D721Med (cell line): ENCODE measurements around the gene GLYATL1.
"Not testable (repeated sequence)": the region's sequence is repeated elsewhere in the genome, so short reads cannot be mapped to it uniquely, and the experiment has no call there.

Experiments
- DNase-seq: peaks from one replicate; pipeline ENCODE4 v3.0.0; 2011; ENCODE audit warnings: low spot score; ENCODE audit not compliant: insufficient read length
- FAIRE-seq: peaks from 2 replicates; lab custom pipeline; 2011; peaks lifted over from hg19 to GRCh38; lab: Jason Lieb, UNC
- CTCF ChIP-seq: IDR thresholded peaks from 2 replicates; pipeline ENCODE4 v1.5.1; 2012; ENCODE audit warnings: mild to moderate bottlenecking, control low read depth; ENCODE audit not compliant: insufficient read depth; ENCODE audit errors: missing control alignments

GLYATL1 gene

GRCh38 chr11:58980159-58980843 lies 41.0 kb downstream of the GLYATL1 start:
- no peak for TF ChIP-seq CTCF
- FAIRE-seq, result no peak
- DNase-seq, result no peak

DNA sequence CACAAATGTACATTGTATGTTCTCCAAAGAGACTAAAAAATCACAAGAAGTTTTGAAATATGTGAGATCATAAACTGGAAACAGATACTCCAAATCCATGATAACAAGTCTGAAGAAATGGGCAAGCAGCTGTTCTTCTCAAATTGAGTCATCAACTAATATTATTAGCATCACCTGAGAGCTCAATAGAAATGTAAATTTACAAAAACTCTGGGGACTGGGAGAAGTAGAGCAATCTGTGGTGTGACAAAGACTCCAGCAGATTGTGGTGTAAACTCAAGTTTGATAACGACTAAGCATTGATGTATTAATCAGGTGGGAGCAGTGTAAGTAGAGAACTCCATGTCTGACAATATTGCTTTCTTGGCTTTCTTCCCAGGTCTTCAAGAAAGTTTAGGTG lies 53.2 kb downstream of the GLYATL1 start:
- no peak for TF ChIP-seq CTCF
- DNase-seq (no peak), FAIRE-seq (no peak)

DNA sequence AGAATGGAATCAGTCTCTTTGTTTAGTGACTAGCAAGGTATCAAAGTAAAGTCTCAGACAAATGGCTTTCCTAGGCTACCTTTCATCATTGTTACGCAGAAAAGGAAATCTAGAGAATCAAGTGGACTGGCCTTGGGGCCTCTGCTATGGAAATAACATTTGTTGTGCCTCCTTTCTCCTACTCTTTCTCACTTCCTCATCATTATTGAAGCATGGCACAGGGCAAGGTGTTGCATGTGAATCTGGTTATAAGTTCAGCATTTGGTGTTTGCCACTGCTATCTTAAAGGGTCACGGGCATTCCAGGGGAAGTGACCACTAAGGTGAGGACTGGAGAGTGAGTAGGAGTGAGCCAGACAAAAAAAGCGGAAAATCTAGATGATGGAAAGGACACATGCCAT lies 54.9 kb downstream of the GLYATL1 start:
- FAIRE-seq (no peak), DNase-seq (no peak)
- TF ChIP-seq CTCF, result no peak

- no peak for DNase-seq
- no peak for TF ChIP-seq CTCF
- FAIRE-seq, result no peak
Observed at GRCh38 chr11:58998480-58999290, 59.4 kb downstream of the GLYATL1 start.

DNA sequence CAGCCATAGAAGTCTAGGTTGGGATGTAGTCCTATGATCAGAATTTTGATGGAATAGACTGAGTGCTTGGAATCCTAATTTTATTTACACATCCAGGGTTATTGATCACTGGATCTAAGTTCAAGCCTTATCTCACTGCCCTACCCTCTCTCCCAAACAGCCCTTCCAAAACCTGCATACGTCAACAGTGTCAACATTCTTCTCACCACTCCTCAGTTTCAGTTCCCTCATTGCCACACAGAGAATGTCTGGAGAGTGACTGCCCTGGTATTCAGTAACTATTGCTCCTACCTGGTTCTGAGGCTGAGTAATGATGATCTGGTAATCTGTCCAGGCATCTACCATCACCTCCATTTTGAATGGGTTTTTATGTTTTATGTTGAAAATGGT lies 60.0 kb downstream of the GLYATL1 start:
- FAIRE-seq, result no peak

DNA sequence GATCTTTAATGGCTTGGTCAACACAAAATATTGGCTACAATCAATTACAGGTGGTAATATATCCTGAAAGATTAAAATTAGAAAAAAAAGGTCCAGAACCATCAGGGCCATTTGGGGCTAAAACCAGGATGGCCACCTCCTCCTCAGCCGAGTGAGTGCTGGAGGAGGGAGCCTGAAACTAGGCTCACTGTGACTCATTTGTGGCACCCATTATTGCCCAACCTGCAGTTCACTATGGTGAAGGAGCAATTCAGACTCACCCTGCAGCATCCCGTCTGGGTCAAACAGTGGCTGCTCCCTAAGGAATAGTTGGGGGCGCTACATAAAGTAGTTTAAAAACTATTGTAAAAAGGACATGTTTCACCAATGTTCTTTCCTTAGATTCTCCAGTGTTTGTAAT lies 60.7 kb downstream of the GLYATL1 start:
- no peak for TF ChIP-seq CTCF
- DNase-seq, result no peak
- no peak for FAIRE-seq

More for the DNA sequence above, 60.0 kb downstream of the GLYATL1 start:
- no peak for DNase-seq
- no peak for TF ChIP-seq CTCF

DNA sequence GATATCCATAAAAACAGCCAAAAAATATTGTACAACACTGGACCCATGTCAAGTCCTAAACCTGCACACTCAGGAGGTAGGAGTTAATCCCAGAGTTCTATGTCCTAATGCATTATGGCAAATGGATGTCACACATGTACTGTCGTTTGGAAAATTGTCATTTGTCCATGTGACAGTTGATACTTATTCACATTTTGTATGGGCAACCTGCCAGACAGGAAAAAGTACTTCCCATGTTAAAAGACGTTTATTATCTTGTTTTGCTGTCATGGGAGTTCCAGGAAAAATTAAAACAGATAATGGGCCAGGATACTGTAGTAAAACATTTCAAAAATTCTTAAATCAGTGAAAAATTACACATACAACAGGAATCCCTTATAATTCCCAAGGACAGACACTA lies 62.7 kb downstream of the GLYATL1 start:
- DNase-seq, FAIRE-seq: not testable (repeated sequence)
